CD8-positive, alpha-beta memory T cell (primary cell): ENCODE data around the gene SLC45A2. TPM values are rescaled to one million over a fixed set of nuclear protein-coding genes. Genes with fewer than 3 reads are reported as not detected.
"Not testable (repeated sequence)": the region's sequence is repeated elsewhere in the genome, so short reads cannot be mapped to it uniquely, and the experiment has no call there.

Source experiments
- CTCF ChIA-PET: fragments of 350-600 bp; sonication (Branson Sonifier 250); formaldehyde crosslinking; loops from one replicate; lab custom pipeline; 2021; ENCODE audit warnings: antibody characterized with exemption; lab: Charles Lee
- POLR2A ChIA-PET: fragments of 350-600 bp; sonication (Branson Sonifier 250); formaldehyde crosslinking; loops from one replicate; lab custom pipeline; 2021; ENCODE audit warnings: antibody characterized with exemption; lab: Charles Lee
- DNase-seq, 5 donors: peaks; one replicate each; pipeline versions ENCODE4 v3.0.0 to v3.0.0-alpha.2; 2020 to 2022; ENCODE audit warnings: mixed read lengths in 1 of 5
- H3K27ac ChIP-seq: one replicate; pipeline ENCODE4 v1.7.0; 2013; ENCODE audit warnings: low read depth, mild to moderate bottlenecking, low read length, moderate library complexity
- H3K27me3 ChIP-seq: 2 replicates; pipeline ENCODE4 v1.7.0; 2013; ENCODE audit warnings: low read length, mild to moderate bottlenecking; ENCODE audit not compliant: insufficient read depth, poor library complexity, severe bottlenecking
- H3K36me3 ChIP-seq: 2 replicates; pipeline ENCODE4 v1.7.0; 2013; ENCODE audit warnings: mild to moderate bottlenecking, low read length, moderate library complexity; ENCODE audit not compliant: insufficient read depth
- H3K4me1 ChIP-seq: 2 replicates; pipeline ENCODE4 v1.7.0; 2013; ENCODE audit warnings: mild to moderate bottlenecking, low read length, moderate library complexity; ENCODE audit not compliant: insufficient read depth
- H3K4me3 ChIP-seq: 2 replicates; pipeline ENCODE4 v1.7.0; 2013; ENCODE audit warnings: mild to moderate bottlenecking, low read length
- H3K9me3 ChIP-seq: 2 replicates; pipeline ENCODE4 v1.7.0; 2013; ENCODE audit warnings: mild to moderate bottlenecking, low read length
- H3K27ac Mint-ChIP-seq, 8 donors: one replicate each; pipeline ENCODE4 v1.8.0; 2020 to 2021; ENCODE audit warnings: mixed read lengths in 8 of 8, mild to moderate bottlenecking in 6 of 8, inconsistent platforms in 3 of 8, moderate library complexity in 3 of 8
- H3K27me3 Mint-ChIP-seq, 2 donors: one replicate each; pipeline ENCODE4 v1.8.0; 2020 to 2021; ENCODE audit warnings: mixed read lengths in 2 of 2, mild to moderate bottlenecking in 1 of 2, moderate library complexity in 1 of 2
- H3K36me3 Mint-ChIP-seq, 3 donors: one replicate each; pipeline ENCODE4 v1.8.0; 2020 to 2021; ENCODE audit warnings: mixed read lengths in 3 of 3, inconsistent platforms in 1 of 3, mild to moderate bottlenecking in 1 of 3
- H3K4me1 Mint-ChIP-seq, 3 donors: one replicate each; pipeline ENCODE4 v1.8.0; 2020 to 2021; ENCODE audit warnings: mixed read lengths in 3 of 3, inconsistent platforms in 1 of 3, mild to moderate bottlenecking in 1 of 3
- H3K4me3 Mint-ChIP-seq, 7 donors: one replicate each; pipeline ENCODE4 v1.8.0; 2020 to 2021; ENCODE audit warnings: mixed read lengths in 7 of 7, mild to moderate bottlenecking in 6 of 7, moderate library complexity in 4 of 7, inconsistent platforms in 2 of 7
- H3K9me3 Mint-ChIP-seq, 5 donors: one replicate each; pipeline ENCODE4 v1.8.0; 2020 to 2022; ENCODE audit warnings: mixed read lengths in 5 of 5, mild to moderate bottlenecking in 3 of 5, moderate library complexity in 2 of 5, inconsistent platforms in 1 of 5
- polyA plus RNA-seq: library from polyadenylated mRNA; unstranded; fragments of 300-500 nt; fragmentation: Illumina TruSeq; gene quantifications from one replicate; pipeline ENCODE4 v1.2.3, GENCODE V29; 2021
- total RNA-seq, 2 experiments: library from RNA; stranded (reverse); gene quantifications; one replicate each; pipeline ENCODE4 v1.2.3, GENCODE V29; 2021

The SLC45A2 gene
- total and polyA plus RNA-seq, 3 experiments from 2014 or later, result not detected

DNA sequence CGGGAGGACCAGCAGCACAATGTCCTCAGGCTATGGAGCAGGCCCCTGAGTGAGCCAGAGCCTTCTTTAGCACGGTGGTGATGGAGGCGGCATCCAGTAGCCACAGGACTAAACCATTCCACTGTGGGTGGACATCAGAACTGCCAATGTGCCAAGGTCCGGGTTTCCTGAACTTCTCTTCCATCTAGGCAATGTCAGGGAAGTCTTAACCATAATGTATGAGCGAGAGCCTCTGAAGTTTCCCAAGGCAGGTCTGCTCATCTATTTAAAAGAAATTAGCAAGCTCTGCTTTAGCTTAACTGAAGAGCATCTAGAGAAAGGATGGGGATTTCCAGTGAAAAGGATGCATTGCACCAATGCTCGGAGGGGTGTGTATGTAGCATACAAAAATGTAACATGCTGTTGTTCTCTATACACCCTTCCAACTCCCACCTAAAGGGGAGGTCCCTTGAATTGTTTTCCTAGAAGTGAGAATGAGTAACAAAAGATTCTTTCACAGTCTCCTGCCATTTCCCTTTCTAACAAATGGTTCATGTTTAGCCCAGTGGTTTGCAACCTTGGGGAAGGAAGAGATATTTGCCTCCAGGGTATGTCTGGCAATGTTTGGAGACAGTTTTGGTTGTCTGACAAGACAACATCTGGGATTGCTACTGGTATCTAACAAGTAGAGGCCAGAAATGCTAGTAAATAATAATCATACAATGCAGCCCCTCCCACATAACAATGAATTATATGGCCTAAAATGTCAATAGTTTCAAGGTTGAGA, 54.4 kb downstream of the SLC45A2 start:
- H3K4me1 ChIP-seq, result no peaks in the 10 kb centered on the region
- Mint-ChIP-seq H3K36me3 (no peaks in the 10 kb centered on the region), H3K4me1 (no peaks in the 10 kb centered on the region), H3K27me3 (peaks cover 0 to 18% of the 10 kb centered on the region in 2 donors), H3K27ac (no peak overlapping the region), H3K9me3 (no peaks in the 10 kb centered on the region), H3K4me3 (no peak overlapping the region)
- no peak overlapping the region for H3K4me3 ChIP-seq
- POLR2A ChIA-PET, result no interaction called here
- H3K9me3 ChIP-seq, result no peaks in the 10 kb centered on the region
- H3K27me3 ChIP-seq, result peaks cover 2% of the 10 kb centered on the region
- H3K36me3 ChIP-seq, result no peaks in the 10 kb centered on the region
- no peak for DNase-seq
- CTCF ChIA-PET, result no interaction called here
- H3K27ac ChIP-seq, result no peak overlapping the region

DNA sequence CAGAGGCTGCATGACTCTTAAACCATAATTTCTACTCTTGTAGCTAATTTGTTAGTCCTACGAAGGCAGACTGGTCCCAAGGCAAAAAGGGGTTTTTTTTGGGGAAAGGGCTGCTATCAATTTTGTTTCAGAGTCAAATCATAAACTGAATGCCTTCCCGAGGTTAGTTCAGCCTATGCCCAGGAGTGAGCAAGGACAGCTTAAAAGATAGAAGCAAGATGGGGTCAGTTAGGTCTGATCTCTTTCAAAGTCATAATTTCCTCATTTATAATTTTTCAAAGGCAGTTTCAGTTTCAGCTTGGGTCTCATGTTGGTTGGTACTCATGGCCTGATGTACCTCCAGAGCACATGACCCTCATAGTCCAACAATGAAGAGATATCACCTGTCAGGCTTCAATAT, 56.2 kb downstream of the SLC45A2 start:
- no peak for DNase-seq
- Mint-ChIP-seq H3K4me3 (no peak overlapping the region), H3K27ac (no peak overlapping the region), H3K4me1 (no peaks in the 10 kb centered on the region), H3K9me3 (no peaks in the 10 kb centered on the region), H3K36me3 (no peaks in the 10 kb centered on the region), H3K27me3 (peaks cover 0 to 23% of the 10 kb centered on the region in 2 donors)
- Histone ChIP-seq H3K27me3 (no peaks in the 10 kb centered on the region), H3K9me3 (no peaks in the 10 kb centered on the region), H3K36me3 (no peaks in the 10 kb centered on the region), H3K27ac (no peak overlapping the region), H3K4me3 (no peak overlapping the region), H3K4me1 (no peaks in the 10 kb centered on the region)
- ChIA-PET CTCF (no interaction called here), POLR2A (no interaction called here)

DNA sequence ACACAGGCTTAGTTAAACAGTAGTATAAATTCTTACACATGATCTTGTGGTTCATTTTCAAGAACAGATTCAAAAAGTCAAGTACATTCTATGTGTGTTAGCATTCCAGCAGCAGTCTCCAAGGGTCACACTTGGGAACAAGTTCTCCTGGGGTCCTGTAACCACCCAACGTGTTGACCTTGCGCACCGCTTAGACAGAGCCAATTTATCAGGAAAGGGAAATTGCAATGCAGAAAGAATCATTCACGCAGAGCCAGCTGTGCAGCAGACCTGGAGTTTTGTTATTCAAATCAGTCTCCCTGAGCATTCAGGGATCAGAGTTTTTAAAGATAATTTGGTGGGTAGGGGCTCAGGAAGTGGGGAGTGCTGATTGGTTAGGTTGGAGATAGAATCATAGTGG, 56.8 kb downstream of the SLC45A2 start:
- H3K27ac ChIP-seq, result no peak overlapping the region
- H3K9me3 Mint-ChIP-seq, result no peaks in the 10 kb centered on the region
- no peaks in the 10 kb centered on the region for H3K9me3 ChIP-seq
- CTCF ChIA-PET, result no interaction called here
- no peak overlapping the region for H3K4me3 ChIP-seq
- no peaks in the 10 kb centered on the region for H3K36me3 Mint-ChIP-seq
- no peaks in the 10 kb centered on the region for H3K4me1 Mint-ChIP-seq
- no peaks in the 10 kb centered on the region for H3K4me1 ChIP-seq
- H3K36me3 ChIP-seq, result no peaks in the 10 kb centered on the region
- peaks cover 3 to 26% of the 10 kb centered on the region in 2 donors for H3K27me3 Mint-ChIP-seq
- POLR2A ChIA-PET, result no interaction called here
- DNase-seq, result no peak
- H3K27ac Mint-ChIP-seq, result no peak overlapping the region
- H3K4me3 Mint-ChIP-seq, result no peak overlapping the region
- H3K27me3 ChIP-seq, result no peaks in the 10 kb centered on the region

DNA sequence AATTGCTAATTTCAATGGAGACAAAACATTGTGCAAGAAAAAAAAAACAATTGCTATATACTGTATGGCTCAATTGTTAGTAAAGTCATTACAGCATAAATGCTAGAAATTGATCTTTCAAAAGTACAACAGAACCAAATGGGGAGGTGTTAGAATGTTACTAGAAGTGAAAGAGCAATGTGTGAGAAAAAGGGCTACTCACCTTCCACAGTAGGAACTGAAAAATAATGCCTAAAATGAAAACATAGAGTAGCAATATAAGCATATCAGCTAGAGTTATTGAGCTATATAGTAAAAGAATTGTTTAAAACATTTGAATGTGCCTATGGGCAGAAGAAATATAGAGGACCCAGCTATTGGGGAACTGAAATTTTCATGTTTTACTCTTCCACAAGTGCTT, 59.2 kb downstream of the SLC45A2 start:
- Histone ChIP-seq H3K4me1 (no peaks in the 10 kb centered on the region), H3K9me3 (no peaks in the 10 kb centered on the region), H3K27ac (no peak overlapping the region), H3K27me3 (no peaks in the 10 kb centered on the region), H3K36me3 (no peaks in the 10 kb centered on the region), H3K4me3 (no peak overlapping the region)
- no peaks in the 10 kb centered on the region for H3K36me3 Mint-ChIP-seq
- H3K4me3 Mint-ChIP-seq, result no peak overlapping the region
- peaks cover 16 to 41% of the 10 kb centered on the region in 2 donors for H3K27me3 Mint-ChIP-seq
- no peaks in the 10 kb centered on the region for H3K4me1 Mint-ChIP-seq
- no peak for DNase-seq
- ChIA-PET CTCF (interaction anchor here (1.2 kb wide), 1 partner anchor 9 kb away, joined by 4 read pairs; no protein-coding TSS in a partner anchor), POLR2A (no interaction called here)
- H3K9me3 Mint-ChIP-seq, result peaks cover 0 to 4% (median under 1%) of the 10 kb centered on the region in 5 donors
- H3K27ac Mint-ChIP-seq, result no peak overlapping the region

DNA sequence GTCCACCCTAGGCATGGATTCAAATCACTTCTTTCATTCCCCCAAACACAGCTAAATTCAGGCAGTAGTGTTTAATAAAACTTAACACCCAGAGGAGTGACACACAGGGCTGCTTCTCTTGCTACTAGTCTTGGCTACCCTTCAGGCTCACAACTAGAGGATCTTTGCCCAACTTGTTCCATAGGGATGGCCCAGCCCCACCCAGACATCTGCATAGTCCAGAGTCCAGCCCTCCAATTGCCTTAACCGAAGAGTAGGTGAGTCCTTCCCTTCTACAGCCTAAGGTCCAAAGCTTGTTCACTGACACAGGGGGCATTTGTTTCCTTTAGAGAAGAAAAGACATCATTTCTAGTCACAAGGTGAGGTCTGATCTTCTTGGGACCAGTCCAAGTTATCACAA, 63.5 kb downstream of the SLC45A2 start:
- H3K27ac Mint-ChIP-seq, result no peak overlapping the region
- no peaks in the 10 kb centered on the region for H3K36me3 ChIP-seq
- H3K27me3 Mint-ChIP-seq, result peaks cover 18 to 45% of the 10 kb centered on the region in 2 donors
- no peak overlapping the region for H3K4me3 ChIP-seq
- H3K9me3 Mint-ChIP-seq, result peaks cover 18 to 33% (median 26%) of the 10 kb centered on the region in 5 donors
- H3K4me1 Mint-ChIP-seq, result no peaks in the 10 kb centered on the region
- no peaks in the 10 kb centered on the region for H3K27me3 ChIP-seq
- H3K9me3 ChIP-seq, result no peaks in the 10 kb centered on the region
- ChIA-PET CTCF (no interaction called here), POLR2A (no interaction called here)
- no peak overlapping the region for H3K4me3 Mint-ChIP-seq
- peaks cover 0 to 5% (median 0%) of the 10 kb centered on the region in 3 donors for H3K36me3 Mint-ChIP-seq
- H3K4me1 ChIP-seq, result no peaks in the 10 kb centered on the region
- H3K27ac ChIP-seq, result no peak overlapping the region
- DNase-seq, result no peak

DNA sequence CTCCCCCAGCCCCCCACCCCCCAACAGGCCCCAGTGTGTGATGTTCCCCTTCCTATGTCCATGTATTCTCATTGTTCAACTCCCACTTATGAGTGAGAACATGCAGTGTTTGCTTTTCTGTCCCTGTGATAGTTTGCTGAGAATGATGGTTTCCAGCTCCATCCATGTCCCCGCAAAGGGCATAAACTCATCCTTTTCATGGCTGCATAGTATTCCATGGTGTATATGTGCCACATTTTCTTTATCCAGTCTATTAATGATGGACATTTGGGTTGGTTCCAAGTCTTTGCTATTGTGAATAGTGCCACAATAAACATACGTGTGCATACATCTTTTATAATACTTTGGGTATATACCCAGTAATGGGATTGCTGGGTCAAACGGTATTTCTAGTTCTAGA, 69.6 kb downstream of the SLC45A2 start:
- H3K27ac ChIP-seq, H3K27ac Mint-ChIP-seq, H3K9me3 ChIP-seq, POLR2A ChIA-PET, H3K4me3 ChIP-seq, CTCF ChIA-PET, DNase-seq, H3K4me3 Mint-ChIP-seq, H3K27me3 ChIP-seq, H3K4me1 Mint-ChIP-seq, H3K36me3 ChIP-seq, H3K4me1 ChIP-seq, H3K36me3 Mint-ChIP-seq: not testable (repeated sequence)
- Mint-ChIP-seq H3K9me3 (peaks cover 25 to 44% (median 30%) of the 10 kb centered on the region in 5 donors), H3K27me3 (peaks cover 2 to 30% of the 10 kb centered on the region in 2 donors)

DNA sequence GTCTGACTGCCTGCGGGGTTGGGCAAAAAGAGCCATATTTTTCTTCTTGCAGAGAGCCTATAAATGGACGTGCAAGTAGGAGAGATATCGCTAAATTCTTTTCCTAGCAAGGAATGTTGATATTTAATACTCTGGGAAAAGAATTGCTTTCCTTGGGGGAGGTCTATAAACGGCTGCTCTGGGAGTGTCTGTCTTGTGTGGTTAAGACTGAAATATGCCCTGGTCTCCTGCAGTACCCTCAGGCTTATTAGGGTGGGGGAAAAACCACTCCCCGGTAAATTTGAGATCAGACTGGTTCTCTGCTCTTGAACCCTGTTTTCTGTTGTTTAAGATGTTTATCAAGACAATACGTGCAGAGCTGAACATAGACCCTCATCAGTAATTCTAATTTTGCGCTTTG, 78.2 kb downstream of the SLC45A2 start:
- H3K4me1 ChIP-seq, H3K4me3 ChIP-seq, POLR2A ChIA-PET, H3K27me3 ChIP-seq, H3K4me1 Mint-ChIP-seq, H3K9me3 ChIP-seq, DNase-seq, H3K27ac Mint-ChIP-seq, H3K36me3 ChIP-seq, H3K36me3 Mint-ChIP-seq, CTCF ChIA-PET, H3K27ac ChIP-seq: not testable (repeated sequence)
- Mint-ChIP-seq H3K4me3 (peak overlapping the region in 1 of 7 donors; percentile 18), H3K27me3 (peaks cover 10 to 26% of the 10 kb centered on the region in 2 donors), H3K9me3 (peaks cover 29 to 51% (median 32%) of the 10 kb centered on the region in 5 donors)

DNA sequence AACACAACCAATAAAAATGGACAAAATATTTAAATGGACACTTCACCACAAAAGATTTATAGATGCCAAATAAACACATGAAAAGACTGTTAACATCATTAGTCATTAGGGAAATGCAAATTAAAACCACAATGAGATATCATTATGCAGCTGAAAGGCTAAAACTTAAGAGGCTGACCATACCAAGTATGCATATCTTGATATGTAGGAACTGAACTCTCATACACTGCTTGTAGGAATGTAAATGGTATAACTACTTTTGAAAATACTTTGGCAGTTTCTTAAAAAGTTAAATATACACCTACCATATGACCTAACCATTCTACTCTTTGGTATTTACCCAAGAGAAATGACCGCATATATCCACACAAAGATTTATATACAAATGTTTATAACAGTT, 79.1 kb downstream of the SLC45A2 start:
- peaks cover 0 to 9% (median 0%) of the 10 kb centered on the region in 3 donors for H3K36me3 Mint-ChIP-seq

More for the DNA sequence above, 79.1 kb downstream of the SLC45A2 start:
- no peak for DNase-seq
- Histone ChIP-seq H3K27ac (no peak overlapping the region), H3K4me3 (no peak overlapping the region), H3K27me3 (no peaks in the 10 kb centered on the region), H3K4me1 (no peaks in the 10 kb centered on the region), H3K36me3 (no peaks in the 10 kb centered on the region), H3K9me3 (no peaks in the 10 kb centered on the region)
- peaks cover 29 to 51% (median 32%) of the 10 kb centered on the region in 5 donors for H3K9me3 Mint-ChIP-seq
- no peak overlapping the region for H3K4me3 Mint-ChIP-seq
- POLR2A ChIA-PET, result no interaction called here
- H3K4me1 Mint-ChIP-seq, result no peaks in the 10 kb centered on the region
- peaks cover 9 to 21% of the 10 kb centered on the region in 2 donors for H3K27me3 Mint-ChIP-seq
- CTCF ChIA-PET, result no interaction called here
- H3K27ac Mint-ChIP-seq, result no peak overlapping the region
